Panc1 (cell line): ENCODE results near the gene PDCD1. TPM values are rescaled to one million over a fixed set of nuclear protein-coding genes. Genes with fewer than 3 reads are reported as not detected.

Experiments
- ATAC-seq: fragments of 200-7000 bp; cut with Tn5 transposase; 2 replicates; pipeline ENCODE4 v1.9.1; 2020; ENCODE audit warnings: mild to moderate bottlenecking, moderate library complexity
- BruUV-seq: library from RNA; stranded (reverse); fragments of 400-500 nt; replicated peaks from 2 replicates; lab custom pipeline; 2021; lab: Mats Ljungman, UMichigan
- CTCF ChIA-PET: fragments of 300-600 bp; sonication (Branson Sonifier 250); formaldehyde crosslinking; loops from one replicate; lab custom pipeline; 2022; ENCODE audit warnings: antibody characterized with exemption; lab: Charles Lee
- POLR2A ChIA-PET: fragments of 300-600 bp; sonication (Branson Sonifier 250); formaldehyde crosslinking; loops from one replicate; lab custom pipeline; 2022; ENCODE audit warnings: antibody characterized with exemption; lab: Charles Lee
- DNase-seq: peaks from one replicate; pipeline ENCODE4 v3.0.0-alpha.2; 2010; ENCODE audit warnings: low read depth, low spot score
- H3K27ac ChIP-seq: 2 replicates; pipeline ENCODE4 v1.5.1; 2011; ENCODE audit warnings: mild to moderate bottlenecking, low read length, inconsistent platforms
- H3K27me3 ChIP-seq: fragments of 200-500 bp; sonication (Bioruptor generic); 2 replicates; pipeline ENCODE4 v1.6.0; 2014; ENCODE audit warnings: low read length, inconsistent platforms; ENCODE audit not compliant: control insufficient read depth, insufficient read depth
- H3K36me3 ChIP-seq: fragments of 200-500 bp; sonication (Bioruptor generic); 2 replicates; pipeline ENCODE4 v1.5.1; 2014; ENCODE audit warnings: inconsistent platforms, mild to moderate bottlenecking, low read length, moderate library complexity; ENCODE audit not compliant: control insufficient read depth, insufficient read depth
- H3K4me1 ChIP-seq: 2 replicates; pipeline ENCODE4 v1.5.1; 2011; ENCODE audit warnings: inconsistent platforms, mild to moderate bottlenecking, low read length, moderate library complexity; ENCODE audit not compliant: control insufficient read depth, insufficient read depth
- H3K4me3 ChIP-seq, 2 experiments: 2 replicates each; pipeline ENCODE4 v1.5.1; 2011 to 2012; ENCODE audit warnings: low read depth in 2 of 2, low read length in 2 of 2, mild to moderate bottlenecking in 2 of 2, inconsistent platforms in 1 of 2, moderate library complexity in 1 of 2
- H3K9me3 ChIP-seq: fragments of 200-500 bp; sonication (Bioruptor generic); 2 replicates; pipeline ENCODE4 v1.5.1; 2014; ENCODE audit warnings: low read depth, mild to moderate bottlenecking, inconsistent platforms, low read length, moderate library complexity; ENCODE audit not compliant: control insufficient read depth, insufficient read depth
- CTCF ChIP-seq: fragments of 450-650 bp; IDR thresholded peaks from 2 replicates; pipeline ENCODE4 v1.5.1; 2017; ENCODE audit warnings: mild to moderate bottlenecking
- POLR2AphosphoS5 ChIP-seq: IDR thresholded peaks from 2 replicates; pipeline ENCODE4 v1.6.1; 2012; ENCODE audit warnings: mild to moderate bottlenecking, low read depth, low read length, moderate library complexity
- REST ChIP-seq, 2 experiments: IDR thresholded peaks; 2 replicates each; pipeline ENCODE4 v1.6.1; 2011 to 2012; ENCODE audit warnings: low read depth in 2 of 2, control low read depth in 1 of 2, low read length in 1 of 2, mild to moderate bottlenecking in 1 of 2, moderate library complexity in 1 of 2; ENCODE audit not compliant: insufficient read depth in 1 of 2
- SIN3A ChIP-seq: IDR thresholded peaks from 2 replicates; pipeline ENCODE4 v1.6.1; 2012; ENCODE audit warnings: low read depth, mild to moderate bottlenecking, low read length, moderate library complexity, borderline replicate concordance; ENCODE audit not compliant: insufficient read depth
- TCF7L2 ChIP-seq: IDR thresholded peaks from 2 replicates; pipeline ENCODE4 v1.6.1; 2011; ENCODE audit warnings: mild to moderate bottlenecking, low read depth, low read length, inconsistent platforms
- in situ Hi-C: cut with HindIII; loops from 2 replicates; pipeline ENCODE4 v1.10.0; 2016; ENCODE audit warnings: low sequenced_read_pairs, low pct_unique_long_range_greater_than_20kb
- intact Hi-C: fragments of 100-400 bp; cut with micrococcal nuclease; formaldehyde crosslinking; loops from one replicate; pipeline ENCODE4 v1.10.0; 2022; ENCODE audit not compliant: unreplicated experiment
- total RNA-seq: library from RNA; stranded (reverse); gene quantifications from one replicate; pipeline ENCODE4 v1.2.1, GENCODE V29; 2021; ENCODE audit not compliant: unreplicated experiment

PDCD1 gene
- total RNA-seq, 1 experiment from 2014 or later = 0.15 TPM

GRCh38 chr2:241803387-241804325 is 55.0 kb downstream of the PDCD1 start:
- Histone ChIP-seq H3K4me1 (peaks cover 20% of the 10 kb centered on the region), H3K9me3 (no peaks in the 10 kb centered on the region), H3K36me3 (no peaks in the 10 kb centered on the region), H3K27ac (peak overlapping the region; percentile 83), H3K27me3 (no peaks in the 10 kb centered on the region), H3K4me3 (peak overlapping the region; percentile 27 to 29)
- peak; percentile 80 for ATAC-seq
- no peak for DNase-seq
- BruUV-seq = TSS peak; percentile 67
- no peak for TF ChIP-seq CTCF
- TF ChIP-seq POLR2AphosphoS5 = no peak
- no peak for TF ChIP-seq SIN3A
- TF ChIP-seq TCF7L2 = no peak
- intact Hi-C loops (no loop called here), in situ Hi-C loops (no loop called here)
- ChIA-PET CTCF (no interaction called here), POLR2A (no interaction called here)

- DNase-seq (no peak), ATAC-seq (peak; percentile 13; the same call in 1 of the 2 replicates)
- Histone ChIP-seq H3K27me3 (no peaks in the 10 kb centered on the region), H3K4me3 (no peak overlapping the region; a peak in 1 of 4 replicates), H3K9me3 (no peaks in the 10 kb centered on the region), H3K27ac (peak overlapping the region; percentile 51; the same call in 1 of the 2 replicates), H3K4me1 (peaks cover 14% of the 10 kb centered on the region), H3K36me3 (no peaks in the 10 kb centered on the region)
- POLR2A ChIA-PET = no interaction called here
- in situ Hi-C loops (no loop called here), intact Hi-C loops (no loop called here)
- TF ChIP-seq CTCF = no peak
- no peak for TF ChIP-seq TCF7L2
- no peak for TF ChIP-seq REST (IDR thresholded peaks at IDR 0.05; ENCODE audit: insufficient read depth in 1 of 2, low read depth in 2 of 2, low read length in 1 of 2)
- no TSS peak for BruUV-seq
- CTCF ChIA-PET = no interaction called here
These were observed 56.0 kb downstream of the PDCD1 start for GRCh38 chr2:241802421-241803318.
